ENCODE measurements around the gene STK24.

STK24 gene

GRCh38 chr13:98506728-98507230 is 70.1 kb downstream of the STK24 start:
- H3K36me3 ChIP-seq (replicated peaks; ENCODE audit: insufficient read depth, low read length) = no peaks in the 10 kb centered on the region
- no peak for TF ChIP-seq EZH2phosphoT487 (IDR thresholded peaks at IDR 0.05; ENCODE audit: low read length)
- no peak for TF ChIP-seq EZH2 (optimal IDR thresholded peaks at IDR 0.05; ENCODE audit: low read depth, low read length)
- TF ChIP-seq CTCF (IDR thresholded peaks at IDR 0.05; ENCODE audit: low read length) = no peak
- H3K27me3 ChIP-seq (replicated peaks; ENCODE audit: insufficient read depth, low read length) = no peaks in the 10 kb centered on the region
- H4K20me1 ChIP-seq (ENCODE audit: insufficient read depth, low read length) = peaks cover 43% of the 10 kb centered on the region
- no peak overlapping the region for H3K4me2 ChIP-seq (ENCODE audit: low read depth, low read length)
- no peak overlapping the region for H2AFZ ChIP-seq (ENCODE audit: low read length)
- no peak overlapping the region for H3K4me3 ChIP-seq (ENCODE audit: low read length)
- no peak for DNase-seq
- H3K4me1 ChIP-seq (ENCODE audit: low read length) = peaks cover 4% of the 10 kb centered on the region; the same call in 1 of the 2 replicates
- no peaks in the 10 kb centered on the region for H3F3A ChIP-seq (ENCODE audit: insufficient read depth, low read length)
- no peaks in the 10 kb centered on the region for H3K9me3 ChIP-seq (replicated peaks; ENCODE audit: insufficient read depth, low read length)
- H3K9ac ChIP-seq (ENCODE audit: low read length) = no peak overlapping the region
- no peaks in the 10 kb centered on the region for H3K9me2 ChIP-seq (replicated peaks; ENCODE audit: insufficient read depth, low read length)
- H3K79me2 ChIP-seq (ENCODE audit: low read length) = peaks cover 100% of the 10 kb centered on the region
- H3K27ac ChIP-seq (ENCODE audit: low read length) = no peak overlapping the region

GRCh38 chr13:98506322-98506721 is 70.6 kb downstream of the STK24 start:
- peaks cover 4% of the 10 kb centered on the region; the same call in 1 of the 2 replicates for H3K4me1 ChIP-seq (ENCODE audit: low read length)
- no peak for DNase-seq
- H3K4me3 ChIP-seq (ENCODE audit: low read length) = no peak overlapping the region
- peaks cover 43% of the 10 kb centered on the region for H4K20me1 ChIP-seq (ENCODE audit: insufficient read depth, low read length)
- no peaks in the 10 kb centered on the region for H3K27me3 ChIP-seq (replicated peaks; ENCODE audit: insufficient read depth, low read length)
- no peak overlapping the region for H3K27ac ChIP-seq (ENCODE audit: low read length)
- no peaks in the 10 kb centered on the region for H3K9me2 ChIP-seq (replicated peaks; ENCODE audit: insufficient read depth, low read length)
- no peak overlapping the region for H3K4me2 ChIP-seq (ENCODE audit: low read depth, low read length)
- H3K9ac ChIP-seq (ENCODE audit: low read length) = no peak overlapping the region
- no peaks in the 10 kb centered on the region for H3K9me3 ChIP-seq (replicated peaks; ENCODE audit: insufficient read depth, low read length)
- no peak overlapping the region for H2AFZ ChIP-seq (ENCODE audit: low read length)
- TF ChIP-seq CTCF (IDR thresholded peaks at IDR 0.05; ENCODE audit: low read length) (no peak), EZH2 (optimal IDR thresholded peaks at IDR 0.05; ENCODE audit: low read depth, low read length) (no peak), EZH2phosphoT487 (IDR thresholded peaks at IDR 0.05; ENCODE audit: low read length) (no peak)
- H3F3A ChIP-seq (ENCODE audit: insufficient read depth, low read length) = no peaks in the 10 kb centered on the region
- no peaks in the 10 kb centered on the region for H3K36me3 ChIP-seq (replicated peaks; ENCODE audit: insufficient read depth, low read length)
- peaks cover 100% of the 10 kb centered on the region for H3K79me2 ChIP-seq (ENCODE audit: low read length)

- no peaks in the 10 kb centered on the region for H3K36me3 ChIP-seq (replicated peaks; ENCODE audit: insufficient read depth, low read length)
- H3K79me2 ChIP-seq (ENCODE audit: low read length) = peaks cover 100% of the 10 kb centered on the region
- TF ChIP-seq EZH2phosphoT487 (IDR thresholded peaks at IDR 0.05; ENCODE audit: low read length) = no peak
- no peak for TF ChIP-seq EZH2 (optimal IDR thresholded peaks at IDR 0.05; ENCODE audit: low read depth, low read length)
- no peak for TF ChIP-seq CTCF (IDR thresholded peaks at IDR 0.05; ENCODE audit: low read length)
- peaks cover 41% of the 10 kb centered on the region for H4K20me1 ChIP-seq (ENCODE audit: insufficient read depth, low read length)
- H3K27me3 ChIP-seq (replicated peaks; ENCODE audit: insufficient read depth, low read length) = no peaks in the 10 kb centered on the region
- no peak overlapping the region for H3K27ac ChIP-seq (ENCODE audit: low read length)
- no peaks in the 10 kb centered on the region for H3K9me2 ChIP-seq (replicated peaks; ENCODE audit: insufficient read depth, low read length)
- no peak for DNase-seq
- no peaks in the 10 kb centered on the region for H3K9me3 ChIP-seq (replicated peaks; ENCODE audit: insufficient read depth, low read length)
- no peaks in the 10 kb centered on the region; the same call in 1 of the 2 replicates for H3K4me1 ChIP-seq (ENCODE audit: low read length)
- no peak overlapping the region for H3K9ac ChIP-seq (ENCODE audit: low read length)
- no peak overlapping the region for H2AFZ ChIP-seq (ENCODE audit: low read length)
- no peaks in the 10 kb centered on the region for H3F3A ChIP-seq (ENCODE audit: insufficient read depth, low read length)
- no peak overlapping the region for H3K4me3 ChIP-seq (ENCODE audit: low read length)
- no peak overlapping the region for H3K4me2 ChIP-seq (ENCODE audit: low read depth, low read length)
Measured at GRCh38 chr13:98505217-98505616, 71.7 kb downstream of the STK24 start.

All from MM.1S (cell line).